ENCODE results near the gene CARMIL1. TPM values are rescaled to one million over a fixed set of nuclear protein-coding genes. Genes with fewer than 3 reads are reported as not detected.

CARMIL1 gene
- total RNA-seq, 2 donors from 2014 or later, result 0.56 to 0.76 TPM

DNA sequence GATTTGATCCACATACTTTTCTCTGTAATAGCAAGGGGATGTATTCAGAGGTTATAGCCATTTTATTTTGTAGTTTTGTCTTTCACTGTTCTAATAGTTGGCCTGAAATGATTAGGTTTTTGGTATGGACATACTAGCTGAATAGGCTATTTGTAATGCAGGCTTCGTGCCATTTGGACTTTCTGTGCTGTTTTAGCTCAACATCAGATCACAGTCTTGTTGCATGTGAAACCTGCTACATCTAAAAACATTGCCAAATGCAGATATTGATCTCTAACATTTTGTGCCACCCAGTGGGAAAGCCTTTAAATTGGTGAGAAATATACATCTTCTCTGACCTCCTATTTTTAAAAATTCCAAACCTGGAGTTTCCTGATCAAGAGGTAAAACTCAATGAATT, 215.3 kb downstream of the CARMIL1 start:
- no peak for DNase-seq (ENCODE audit: low spot score)
- no peaks in the 10 kb centered on the region for H3K36me3 Mint-ChIP-seq
- peaks cover 0 to 4% of the 10 kb centered on the region in 2 donors for H3K4me1 Mint-ChIP-seq (ENCODE audit: low read depth in 2 of 2)
- no peak for ATAC-seq
- H3K9me3 Mint-ChIP-seq, result no peaks in the 10 kb centered on the region
- no peak overlapping the region for H3K27ac Mint-ChIP-seq
- no peak overlapping the region for H3K4me3 Mint-ChIP-seq
- H3K27me3 Mint-ChIP-seq, result peaks cover 3 to 15% of the 10 kb centered on the region in 2 donors

DNA sequence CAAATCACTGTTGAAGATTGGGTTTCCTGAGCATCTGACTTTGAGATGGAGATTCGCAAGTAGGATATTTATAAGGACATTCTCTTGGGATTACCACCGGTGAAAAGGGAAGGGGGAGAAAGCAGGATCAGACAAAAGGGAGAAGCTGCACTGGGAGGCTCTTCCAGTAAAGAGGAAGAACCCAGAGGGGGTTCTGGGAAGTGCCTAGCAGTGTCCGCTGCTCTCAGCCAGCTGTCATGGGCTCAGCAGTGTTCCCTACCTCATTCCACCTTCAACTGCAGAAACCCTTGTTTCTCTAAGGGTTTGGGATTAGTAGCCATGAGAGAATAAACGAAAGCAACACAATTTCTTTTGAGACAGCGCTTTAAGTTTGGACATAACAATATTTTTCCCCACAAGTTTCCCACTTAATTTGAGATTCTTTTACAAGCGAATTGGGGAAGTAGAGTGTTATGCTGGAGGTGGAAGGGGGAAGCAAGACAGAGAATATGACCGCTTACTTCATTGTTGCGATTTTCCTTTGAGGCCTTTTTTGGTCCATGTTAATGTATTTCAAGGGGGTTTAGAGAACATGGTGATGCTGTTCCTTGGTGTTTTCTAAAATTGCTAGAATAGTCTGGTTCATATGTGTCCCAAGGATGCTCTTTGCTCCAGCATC, 218.3 kb downstream of the CARMIL1 start:
- DNase-seq (ENCODE audit: low spot score), result no peak
- H3K4me1 Mint-ChIP-seq (ENCODE audit: low read depth in 2 of 2), result no peaks in the 10 kb centered on the region
- H3K9me3 Mint-ChIP-seq, result no peaks in the 10 kb centered on the region
- H3K4me3 Mint-ChIP-seq, result no peak overlapping the region
- H3K27ac Mint-ChIP-seq, result no peak overlapping the region
- peaks cover 3 to 23% of the 10 kb centered on the region in 2 donors for H3K27me3 Mint-ChIP-seq
- ATAC-seq, result no peak
- no peaks in the 10 kb centered on the region for H3K36me3 Mint-ChIP-seq

DNA sequence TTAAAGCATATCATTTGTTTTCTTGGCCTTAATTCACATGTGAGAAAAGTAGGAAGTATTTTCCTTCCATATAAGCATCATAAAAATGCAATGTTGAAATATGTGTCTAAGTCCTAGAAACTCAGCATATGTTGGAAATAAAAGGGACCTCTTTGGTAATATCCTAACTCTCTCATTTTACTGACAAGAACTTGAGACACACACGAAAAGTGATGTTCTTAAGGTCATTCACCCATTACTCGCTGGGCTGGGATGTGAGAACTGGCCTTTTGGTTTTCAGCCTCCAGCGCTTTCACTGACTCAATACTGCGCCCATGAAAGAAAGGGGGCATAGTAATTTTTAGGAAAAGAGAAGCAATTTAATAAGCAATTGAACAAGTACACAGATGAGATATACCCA, 219.3 kb downstream of the CARMIL1 start:
- no peaks in the 10 kb centered on the region for H3K4me1 Mint-ChIP-seq (ENCODE audit: low read depth in 2 of 2)
- H3K27me3 Mint-ChIP-seq, result peaks cover 3 to 26% of the 10 kb centered on the region in 2 donors
- H3K27ac Mint-ChIP-seq, result no peak overlapping the region
- no peaks in the 10 kb centered on the region for H3K36me3 Mint-ChIP-seq
- ATAC-seq (no peak), DNase-seq (ENCODE audit: low spot score) (no peak)
- no peak overlapping the region for H3K4me3 Mint-ChIP-seq
- no peaks in the 10 kb centered on the region for H3K9me3 Mint-ChIP-seq

DNA sequence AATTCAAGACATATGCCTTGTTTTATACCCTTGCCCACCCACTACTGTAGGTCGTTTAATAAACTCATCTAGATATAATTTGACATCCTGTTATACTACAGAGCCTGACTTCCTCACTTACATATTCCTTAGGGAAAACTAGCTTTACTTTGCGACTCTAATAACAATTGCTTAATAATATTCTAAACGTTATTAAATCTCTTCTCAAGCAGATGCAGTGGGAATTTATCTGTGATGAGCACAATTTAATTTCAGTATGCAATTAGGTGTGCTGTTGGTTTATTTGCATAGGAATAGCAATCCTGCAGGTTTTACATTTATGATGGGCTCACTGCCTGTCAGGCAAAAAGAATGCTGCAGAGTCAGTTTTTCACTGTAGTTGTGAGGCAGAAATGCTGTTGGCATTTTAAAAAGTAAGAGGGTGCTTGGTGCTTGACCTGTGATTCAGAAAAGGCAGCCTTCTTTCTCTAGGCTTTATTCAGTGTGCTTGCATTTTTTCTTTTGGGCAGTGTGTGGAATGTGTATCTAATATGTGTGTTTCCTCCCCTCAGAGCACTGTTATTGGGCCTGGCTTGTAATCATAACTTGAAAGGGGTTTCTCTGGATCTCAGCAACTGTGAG, 220.6 kb downstream of the CARMIL1 start:
- H3K36me3 Mint-ChIP-seq, result no peaks in the 10 kb centered on the region
- no peak overlapping the region for H3K4me3 Mint-ChIP-seq
- DNase-seq (ENCODE audit: low spot score) (no peak), ATAC-seq (no peak)
- H3K27me3 Mint-ChIP-seq, result peaks cover 3 to 33% of the 10 kb centered on the region in 2 donors
- no peaks in the 10 kb centered on the region for H3K9me3 Mint-ChIP-seq
- H3K4me1 Mint-ChIP-seq (ENCODE audit: low read depth in 2 of 2), result no peaks in the 10 kb centered on the region
- no peak overlapping the region for H3K27ac Mint-ChIP-seq

DNA sequence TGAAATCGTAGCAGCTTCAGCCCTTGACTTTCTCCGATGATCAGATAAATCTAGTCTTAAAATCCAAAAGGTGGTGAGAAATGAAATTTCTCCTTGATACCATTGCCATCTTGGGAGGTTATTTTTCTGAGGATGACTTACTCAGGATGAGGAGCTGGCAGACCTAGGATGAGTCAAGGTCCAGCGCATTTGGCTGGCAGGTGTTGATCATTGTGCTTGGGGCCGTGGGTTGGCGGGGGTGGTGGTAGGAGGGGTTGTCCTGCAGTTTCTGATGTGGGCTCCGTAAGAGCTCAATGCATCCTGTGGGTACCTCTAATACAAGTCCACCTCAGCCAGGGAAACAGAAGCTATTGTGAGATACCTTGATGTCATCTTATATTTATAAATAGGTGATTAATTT, 224.5 kb downstream of the CARMIL1 start:
- Mint-ChIP-seq H3K4me1 (ENCODE audit: low read depth in 2 of 2) (no peaks in the 10 kb centered on the region), H3K27me3 (peaks cover 3 to 21% of the 10 kb centered on the region in 2 donors), H3K36me3 (no peaks in the 10 kb centered on the region), H3K4me3 (no peak overlapping the region), H3K9me3 (no peaks in the 10 kb centered on the region), H3K27ac (no peak overlapping the region)
- no peak for DNase-seq (ENCODE audit: low spot score)
- ATAC-seq, result no peak

DNA sequence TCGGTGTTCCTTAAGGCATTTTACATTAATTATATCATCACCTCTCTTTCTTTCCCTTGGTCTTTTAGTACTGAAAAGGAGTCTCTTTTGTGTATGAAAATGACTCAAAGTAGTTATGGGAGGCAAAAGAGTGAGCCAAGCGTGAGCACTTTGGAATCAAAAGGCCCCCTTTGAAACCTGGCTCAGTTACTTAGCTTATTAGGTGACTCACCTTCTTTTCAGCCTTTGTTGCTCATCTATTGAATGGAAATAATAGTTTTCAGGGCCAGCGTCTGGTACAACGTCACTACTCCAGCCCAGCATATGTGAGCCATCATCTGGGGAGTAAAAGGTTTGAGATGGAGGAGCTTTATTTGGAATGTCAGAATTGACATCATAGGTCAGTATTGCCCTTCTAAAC, 225.5 kb downstream of the CARMIL1 start:
- DNase-seq (ENCODE audit: low spot score) (no peak), ATAC-seq (no peak)
- Mint-ChIP-seq H3K9me3 (no peaks in the 10 kb centered on the region), H3K27me3 (peaks cover 3 to 21% of the 10 kb centered on the region in 2 donors), H3K4me3 (no peak overlapping the region), H3K4me1 (ENCODE audit: low read depth in 2 of 2) (no peaks in the 10 kb centered on the region), H3K27ac (no peak overlapping the region), H3K36me3 (no peaks in the 10 kb centered on the region)

DNA sequence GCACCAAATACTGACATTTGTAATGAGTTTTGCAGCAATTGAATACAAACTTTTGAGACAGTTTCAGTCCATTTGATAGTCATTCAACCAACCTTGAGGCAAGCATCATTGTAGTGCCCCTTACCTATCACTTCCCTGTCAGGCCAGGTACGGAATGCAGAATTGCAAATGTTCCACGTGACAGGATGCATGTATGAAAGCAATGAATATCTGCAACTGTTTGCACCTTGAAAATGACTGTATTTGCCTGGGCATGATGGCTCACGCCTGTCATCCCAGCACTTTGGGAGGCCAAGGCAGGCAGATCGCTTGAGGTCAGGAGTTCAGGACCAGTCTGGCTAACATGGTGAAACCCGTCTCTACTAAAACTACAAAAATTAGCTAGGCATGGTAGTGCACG, 226.8 kb downstream of the CARMIL1 start:
- Mint-ChIP-seq H3K36me3 (no peaks in the 10 kb centered on the region), H3K9me3 (no peaks in the 10 kb centered on the region), H3K27ac (no peak overlapping the region), H3K27me3 (peaks cover 3 to 30% of the 10 kb centered on the region in 2 donors), H3K4me3 (no peak overlapping the region), H3K4me1 (ENCODE audit: low read depth in 2 of 2) (no peaks in the 10 kb centered on the region)
- no peak for ATAC-seq
- no peak for DNase-seq (ENCODE audit: low spot score)

DNA sequence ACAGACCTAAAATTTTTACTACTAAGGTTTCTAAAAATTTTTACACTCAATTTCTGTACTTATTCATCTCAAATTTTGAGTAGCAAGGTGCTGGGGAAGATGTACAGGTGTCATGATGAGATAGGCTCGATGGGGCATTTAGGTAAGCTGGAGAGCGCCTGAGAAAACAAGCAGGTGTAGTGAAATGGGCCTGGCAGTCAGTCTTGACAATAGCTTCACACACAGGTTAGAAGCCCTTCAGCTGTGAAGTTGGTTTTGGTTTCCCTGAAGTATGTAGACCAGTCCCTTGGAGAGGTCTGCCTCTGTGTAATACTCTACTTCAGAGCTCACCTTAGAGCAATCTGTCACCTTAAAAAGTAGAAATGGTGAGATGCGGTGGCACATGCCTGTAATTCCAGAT, 228.9 kb downstream of the CARMIL1 start:
- ATAC-seq (no peak), DNase-seq (ENCODE audit: low spot score) (no peak)
- Mint-ChIP-seq H3K36me3 (no peaks in the 10 kb centered on the region), H3K27me3 (peaks cover 3 to 31% of the 10 kb centered on the region in 2 donors), H3K4me3 (no peak overlapping the region), H3K9me3 (no peaks in the 10 kb centered on the region), H3K4me1 (ENCODE audit: low read depth in 2 of 2) (no peaks in the 10 kb centered on the region), H3K27ac (no peak overlapping the region)

DNA sequence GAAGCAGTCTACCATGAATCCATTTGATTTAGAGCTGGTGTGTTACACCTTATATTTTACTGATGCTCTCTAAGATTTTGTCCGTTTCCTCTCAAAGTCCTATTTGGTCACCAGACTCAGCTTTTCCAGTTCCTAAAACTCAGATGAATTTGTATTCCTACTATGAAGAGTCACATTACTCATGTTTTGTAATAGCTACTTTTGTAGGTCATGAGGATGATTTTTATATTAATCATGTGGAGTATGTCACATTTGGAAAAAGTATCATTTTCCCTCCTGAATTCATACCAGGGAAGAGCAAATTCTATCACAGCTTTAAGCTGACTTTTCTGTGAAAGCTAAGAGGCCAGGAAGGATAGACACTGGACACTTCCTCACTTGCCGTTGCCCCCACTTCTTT, 232.2 kb downstream of the CARMIL1 start:
- Mint-ChIP-seq H3K4me3 (no peak overlapping the region), H3K27ac (no peak overlapping the region), H3K9me3 (no peaks in the 10 kb centered on the region), H3K27me3 (peaks cover 0 to 25% of the 10 kb centered on the region in 2 donors), H3K36me3 (no peaks in the 10 kb centered on the region), H3K4me1 (ENCODE audit: low read depth in 2 of 2) (no peaks in the 10 kb centered on the region)
- no peak for ATAC-seq
- DNase-seq (ENCODE audit: low spot score), result no peak

DNA sequence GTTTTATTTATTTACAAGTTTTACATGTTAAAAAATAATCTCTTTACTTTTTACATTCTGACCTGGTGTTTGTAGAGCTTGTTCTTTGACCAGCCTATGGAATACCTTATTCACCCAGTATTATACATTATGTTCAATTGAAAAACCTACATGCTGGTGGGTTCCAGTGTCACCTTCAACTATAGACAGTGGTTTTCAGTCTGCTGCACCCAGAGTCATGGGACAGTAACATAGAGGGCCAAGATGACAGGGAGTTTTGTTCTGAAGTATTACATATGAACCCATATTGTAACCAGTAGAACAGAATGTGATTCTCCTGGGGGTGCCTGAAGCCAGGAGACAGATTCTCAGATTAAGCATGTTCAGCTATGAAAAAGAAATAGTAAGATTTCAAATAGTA, 233.4 kb downstream of the CARMIL1 start:
- Mint-ChIP-seq H3K27me3 (peaks cover 0 to 31% of the 10 kb centered on the region in 2 donors), H3K4me3 (no peak overlapping the region), H3K27ac (no peak overlapping the region), H3K9me3 (no peaks in the 10 kb centered on the region), H3K36me3 (no peaks in the 10 kb centered on the region), H3K4me1 (ENCODE audit: low read depth in 2 of 2) (no peaks in the 10 kb centered on the region)
- ATAC-seq (no peak), DNase-seq (ENCODE audit: low spot score) (no peak)

DNA sequence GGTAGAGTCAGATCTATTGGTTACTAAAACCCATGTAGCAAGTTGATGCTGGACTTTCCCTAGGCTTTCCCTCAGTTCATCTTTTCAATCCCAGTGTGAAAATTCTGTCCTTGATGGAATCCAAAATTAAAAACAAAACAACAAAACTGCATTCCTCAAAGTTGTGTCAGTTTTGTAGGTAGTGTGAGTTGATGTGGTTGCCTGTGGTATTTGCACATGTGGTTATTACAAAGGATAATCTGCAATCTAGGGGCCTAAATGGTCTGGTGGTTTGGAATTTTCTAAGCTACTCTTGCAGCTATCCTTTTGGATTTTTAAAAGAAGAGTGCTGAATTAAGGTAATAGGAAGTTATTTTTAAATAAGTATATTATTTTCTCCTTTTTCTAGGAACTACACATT, 240.7 kb downstream of the CARMIL1 start:
- no peaks in the 10 kb centered on the region for H3K4me1 Mint-ChIP-seq (ENCODE audit: low read depth in 2 of 2)
- H3K27me3 Mint-ChIP-seq, result peaks cover 4 to 35% of the 10 kb centered on the region in 2 donors
- no peaks in the 10 kb centered on the region for H3K36me3 Mint-ChIP-seq
- H3K27ac Mint-ChIP-seq, result no peak overlapping the region
- ATAC-seq (no peak), DNase-seq (ENCODE audit: low spot score) (no peak)
- no peaks in the 10 kb centered on the region for H3K9me3 Mint-ChIP-seq
- H3K4me3 Mint-ChIP-seq, result no peak overlapping the region

DNA sequence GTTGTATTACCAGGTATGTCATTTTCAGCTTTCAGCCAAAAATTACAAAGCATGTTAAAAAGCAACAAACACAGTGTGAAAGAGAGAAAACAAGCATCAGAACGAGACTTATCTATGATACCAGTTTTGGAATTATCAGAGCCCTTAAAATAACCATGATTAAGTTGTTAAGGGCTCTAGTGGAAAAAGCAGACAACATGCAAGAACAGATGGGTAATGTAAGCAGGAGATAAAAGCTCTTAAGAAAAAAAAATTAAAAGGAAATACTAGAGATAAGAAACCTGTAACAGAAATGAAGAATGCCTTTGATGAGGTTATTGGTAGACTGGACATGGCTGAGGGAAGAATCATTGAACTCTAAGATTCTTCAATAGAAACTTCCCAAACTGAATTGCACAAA, 245.4 kb downstream of the CARMIL1 start:
- H3K27ac Mint-ChIP-seq, result no peak overlapping the region
- H3K4me3 Mint-ChIP-seq, result no peak overlapping the region
- no peaks in the 10 kb centered on the region for H3K36me3 Mint-ChIP-seq
- no peaks in the 10 kb centered on the region for H3K4me1 Mint-ChIP-seq (ENCODE audit: low read depth in 2 of 2)
- peaks cover 6 to 33% of the 10 kb centered on the region in 2 donors for H3K27me3 Mint-ChIP-seq
- ATAC-seq (no peak), DNase-seq (ENCODE audit: low spot score) (no peak)
- H3K9me3 Mint-ChIP-seq, result no peaks in the 10 kb centered on the region

DNA sequence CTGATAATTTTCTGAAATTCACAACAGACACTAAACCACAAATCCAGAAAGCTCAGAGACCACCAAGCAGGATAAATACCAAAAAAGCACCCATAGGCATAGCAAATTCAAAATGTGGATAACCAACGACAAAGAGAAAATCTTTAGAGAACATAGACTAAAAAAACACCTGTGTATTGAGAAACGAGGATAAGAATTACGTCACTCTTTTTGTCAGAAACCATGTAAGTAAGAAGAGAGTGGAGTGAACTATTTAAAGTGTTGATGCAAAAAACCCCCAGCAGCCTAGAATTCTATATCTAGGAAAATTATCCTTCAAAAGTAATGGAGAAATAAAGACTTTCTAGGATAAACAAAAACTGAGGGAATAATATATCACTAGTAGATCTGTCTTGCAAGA, 245.9 kb downstream of the CARMIL1 start:
- Mint-ChIP-seq H3K4me3 (no peak overlapping the region), H3K9me3 (no peaks in the 10 kb centered on the region), H3K27me3 (peaks cover 6 to 33% of the 10 kb centered on the region in 2 donors), H3K27ac (no peak overlapping the region), H3K36me3 (no peaks in the 10 kb centered on the region), H3K4me1 (ENCODE audit: low read depth in 2 of 2) (no peaks in the 10 kb centered on the region)
- DNase-seq (ENCODE audit: low spot score) (no peak), ATAC-seq (no peak)

DNA sequence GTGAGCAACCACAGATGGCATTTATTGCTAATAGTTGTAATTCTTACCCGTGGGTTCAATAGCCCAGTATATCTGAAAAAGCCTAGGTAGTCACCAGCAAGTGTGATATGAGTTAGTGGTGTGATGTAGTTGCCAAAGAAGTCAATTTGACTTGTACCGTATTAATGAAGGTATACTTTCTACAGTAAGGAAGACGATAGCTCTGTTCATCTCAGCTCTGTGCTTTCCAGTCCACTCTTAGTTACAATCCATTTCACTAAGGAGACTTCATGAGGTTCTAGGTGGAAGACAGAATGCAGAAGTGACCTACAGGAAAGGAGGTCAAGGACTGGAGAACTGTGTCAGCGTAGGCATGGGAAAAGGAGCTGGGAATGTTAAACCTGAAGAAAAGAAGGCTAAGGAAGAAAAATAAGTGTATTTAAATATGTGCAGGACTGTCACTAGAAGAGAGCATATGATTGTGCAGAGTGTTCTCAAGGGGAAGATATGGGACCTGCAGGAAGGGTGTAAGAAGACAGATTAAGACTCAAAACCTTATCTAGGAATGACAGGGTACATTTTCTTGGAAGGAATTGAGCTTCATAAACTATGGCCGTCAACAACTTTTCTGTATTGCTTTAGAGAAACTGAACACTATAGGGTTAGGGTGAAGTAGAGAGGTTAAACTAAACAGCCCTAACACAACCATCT, 255.9 kb downstream of the CARMIL1 start:
- peaks cover 19 to 40% of the 10 kb centered on the region in 2 donors for H3K27me3 Mint-ChIP-seq
- H3K4me1 Mint-ChIP-seq (ENCODE audit: low read depth in 2 of 2), result no peaks in the 10 kb centered on the region
- no peak overlapping the region for H3K4me3 Mint-ChIP-seq
- no peaks in the 10 kb centered on the region for H3K36me3 Mint-ChIP-seq
- no peak for DNase-seq (ENCODE audit: low spot score)
- H3K9me3 Mint-ChIP-seq, result no peaks in the 10 kb centered on the region
- no peak for ATAC-seq
- no peak overlapping the region for H3K27ac Mint-ChIP-seq
